GM12891 (cell line): ENCODE results near the gene PDYN.

Source experiments
- PAX5 ChIP-seq: IDR thresholded peaks from 2 replicates; pipeline ENCODE4 v1.6.1; 2011; ENCODE audit warnings: low read length, moderate library complexity, mild to moderate bottlenecking; ENCODE audit not compliant: insufficient read depth, severe bottlenecking
- POLR2A ChIP-seq: IDR thresholded peaks from 2 replicates; pipeline ENCODE4 v1.6.1; 2011; ENCODE audit warnings: low read depth, low read length, control low read depth
- POLR2AphosphoS5 ChIP-seq: IDR thresholded peaks from 2 replicates; pipeline ENCODE4 v1.6.1; 2011; ENCODE audit warnings: low read depth, low read length, control low read depth
- POU2F2 ChIP-seq: IDR thresholded peaks from 2 replicates; pipeline ENCODE4 v1.6.1; 2011; ENCODE audit warnings: low read depth, mild to moderate bottlenecking, control low read depth, low read length, moderate library complexity
- SPI1 ChIP-seq: IDR thresholded peaks from 2 replicates; pipeline ENCODE4 v1.6.1; 2011; ENCODE audit warnings: low read depth, low read length, control low read depth

DNA sequence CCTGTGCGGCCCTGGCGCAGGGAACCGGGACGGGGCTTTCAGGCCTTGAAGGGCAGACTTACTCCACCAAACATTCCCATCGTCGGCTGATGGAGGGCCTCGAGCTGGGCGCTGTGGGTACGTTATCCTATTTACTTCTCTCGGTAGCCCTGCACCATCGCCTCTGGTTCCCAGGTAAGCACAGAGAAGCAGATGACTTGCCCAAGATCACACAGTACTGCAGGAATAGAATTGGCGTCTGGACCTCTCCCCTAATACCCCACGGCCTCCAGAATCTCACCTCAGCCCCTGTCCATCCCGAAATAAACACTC is 46.4 kb downstream of the PDYN start:
- TF ChIP-seq POLR2A (no peak), SPI1 (no peak), POU2F2 (no peak), POLR2AphosphoS5 (no peak), PAX5 (no peak)
